ENCODE data around the gene CNPY2.
"Not testable (repeated sequence)": the region's sequence is repeated elsewhere in the genome, so short reads cannot be mapped to it uniquely, and the experiment has no call there.

CNPY2 gene

DNA sequence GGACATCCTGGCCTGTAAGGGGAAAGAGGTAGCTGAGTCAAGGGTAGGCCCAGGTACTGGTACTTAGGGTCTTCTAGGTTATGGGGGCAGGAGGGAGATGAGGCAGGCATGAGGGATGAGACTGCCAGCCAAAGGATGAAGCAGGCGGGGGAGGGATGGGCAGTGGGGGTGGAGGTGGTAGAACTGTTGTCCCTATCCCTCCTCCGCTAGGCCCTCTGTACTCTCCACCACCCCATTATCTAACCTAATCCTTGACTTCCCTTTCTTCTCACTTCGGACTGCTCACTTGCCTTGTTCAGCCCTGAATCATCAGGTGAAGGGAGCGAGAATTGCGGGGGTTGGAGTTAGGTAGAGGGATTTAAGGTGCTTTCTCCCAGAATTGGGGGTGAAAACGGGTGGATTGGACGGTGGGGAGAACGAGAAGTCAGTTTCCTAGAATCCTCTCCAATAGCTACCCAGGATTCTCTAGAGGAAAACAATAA, 17.4 kb upstream of the CNPY2 start:
- DNase-seq, result no peak

DNA sequence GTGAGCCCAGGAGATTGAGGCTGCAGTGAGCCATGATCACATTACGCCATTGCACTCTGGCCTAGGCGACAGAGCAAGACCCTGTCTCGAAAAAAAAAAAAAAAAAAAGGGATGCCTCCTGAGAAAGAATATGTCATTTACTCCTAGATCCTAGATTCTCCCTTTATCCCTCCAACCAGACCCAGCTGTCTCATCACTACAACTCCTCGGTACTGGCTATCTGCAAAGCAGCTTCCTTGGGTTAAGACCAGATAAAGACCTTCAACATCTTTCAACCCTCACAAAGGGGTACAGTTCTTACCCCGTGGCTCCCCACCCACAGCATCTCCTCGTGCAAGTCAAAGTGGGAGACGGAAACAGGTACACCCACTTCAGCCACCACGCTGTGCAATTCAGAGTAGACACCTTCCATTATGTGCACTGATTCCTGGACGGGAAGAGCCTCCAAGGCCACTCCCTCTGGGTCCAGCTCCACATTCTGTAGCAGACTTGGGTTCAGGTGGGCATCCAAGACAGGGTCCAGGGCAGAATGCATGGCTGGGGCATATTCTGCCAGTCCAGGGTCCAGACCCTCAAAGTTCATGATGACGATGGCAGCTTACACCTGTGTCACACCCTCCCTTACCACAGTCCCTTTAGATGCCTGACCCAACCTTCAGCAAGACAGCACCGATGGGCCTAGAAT, 16.9 kb upstream of the CNPY2 start:
- no peak for DNase-seq

DNA sequence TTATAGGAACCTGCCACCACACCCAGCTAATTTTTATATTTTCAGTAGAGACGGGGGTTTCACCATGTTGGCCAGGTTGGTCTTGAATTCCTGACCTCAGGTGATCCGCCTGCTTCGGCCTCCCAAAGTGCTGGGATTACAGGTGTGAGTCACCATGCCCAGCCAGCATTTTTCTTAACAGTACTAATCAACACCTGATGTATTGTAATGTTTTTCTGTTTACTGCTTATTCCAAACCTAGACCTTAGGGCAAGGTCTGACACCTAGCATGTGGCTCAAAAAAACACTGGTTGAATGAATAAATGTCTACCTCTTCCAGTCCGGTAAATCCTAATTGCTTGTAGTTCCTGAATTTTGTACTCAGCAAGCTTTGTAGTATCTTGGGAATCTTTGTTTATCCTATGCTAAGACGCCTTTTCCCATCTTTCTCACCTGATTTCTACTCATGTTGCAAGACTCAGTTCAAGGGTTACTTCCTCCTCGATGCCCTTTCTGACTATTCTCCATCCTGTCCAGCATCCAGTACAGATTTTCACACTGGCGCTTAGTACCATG, 15.2 kb upstream of the CNPY2 start:
- DNase-seq, result no peak

DNA sequence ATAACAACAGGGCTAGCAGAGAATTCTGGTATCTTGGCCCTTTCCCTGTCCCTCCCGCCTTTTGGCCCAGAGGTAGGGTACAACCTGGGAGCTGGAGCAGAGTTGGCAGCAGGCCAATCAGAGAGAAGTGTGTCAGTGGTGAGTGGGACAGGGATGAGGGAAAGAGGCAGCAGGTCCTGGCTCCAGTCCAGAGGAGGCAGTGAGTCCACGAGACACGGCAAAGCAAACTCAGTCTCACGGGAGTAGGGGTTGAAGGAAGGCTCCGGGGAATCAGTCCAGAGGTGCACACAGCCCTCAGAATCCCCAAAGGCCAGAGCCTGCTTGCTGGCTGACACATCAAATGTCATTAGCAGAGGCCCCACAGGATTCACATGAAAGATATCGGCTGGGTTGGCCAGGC, 10.7 kb upstream of the CNPY2 start:
- DNase-seq, result no peak

DNA sequence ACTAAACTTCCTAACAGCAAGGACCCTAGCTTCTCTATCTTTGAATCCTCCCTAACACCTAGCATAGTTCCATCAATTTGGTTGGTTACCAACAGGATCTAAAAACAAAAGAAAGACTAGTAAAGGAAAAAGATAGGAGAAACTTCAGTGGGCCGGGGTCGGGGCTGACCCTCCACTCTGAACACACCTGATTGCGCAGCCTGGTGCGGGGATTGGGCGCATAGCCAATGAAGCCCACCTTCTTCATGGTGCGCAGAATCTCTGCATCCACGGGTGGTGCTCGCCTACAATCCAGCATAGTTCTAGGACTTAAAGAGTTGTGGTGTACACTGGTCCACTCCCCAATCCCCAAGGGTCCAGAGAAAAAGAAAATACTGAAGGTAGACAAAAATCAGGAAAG, 10.3 kb upstream of the CNPY2 start:
- DNase-seq, result no peak

DNA sequence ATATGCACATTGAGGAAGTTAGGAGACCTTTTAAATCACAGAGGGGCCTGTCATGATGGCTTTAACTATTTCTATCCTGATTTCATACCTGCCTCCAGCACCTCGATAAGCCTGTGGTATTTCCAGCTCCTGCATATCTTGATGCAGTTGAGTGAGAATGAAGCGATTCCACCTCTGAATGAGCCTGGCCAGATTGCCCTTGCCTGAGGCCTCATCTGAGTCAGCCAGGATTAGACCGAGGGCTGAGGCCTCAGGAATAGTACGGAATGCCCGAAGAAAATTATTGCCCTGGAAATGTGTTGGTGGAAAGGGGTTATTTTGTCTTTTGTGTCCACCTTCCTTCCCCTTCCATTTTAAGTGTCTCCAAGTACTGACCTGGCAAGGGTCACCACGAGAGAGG, 8.4 kb upstream of the CNPY2 start:
- DNase-seq, result no peak

DNA sequence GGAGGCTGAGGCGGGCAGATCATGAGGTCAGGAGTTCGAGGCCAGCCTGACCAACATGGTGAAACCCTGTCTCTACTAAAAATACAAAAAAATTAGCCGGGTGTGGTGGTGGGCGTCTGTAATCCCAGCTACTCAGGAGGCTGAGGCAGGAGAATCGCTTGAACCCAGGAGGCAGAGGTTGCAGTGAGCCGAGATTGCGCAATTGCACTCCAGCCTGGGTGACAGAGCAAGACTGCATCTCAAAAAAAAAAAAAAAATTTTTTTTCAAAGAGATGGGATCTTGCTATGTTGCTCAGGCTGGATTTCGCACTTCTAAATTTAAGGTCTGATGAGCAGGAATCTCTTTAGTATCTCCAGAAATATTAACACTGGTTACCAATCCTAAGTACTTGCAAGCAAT, 5.8 kb upstream of the CNPY2 start:
- DNase-seq, result not testable (repeated sequence)

DNA sequence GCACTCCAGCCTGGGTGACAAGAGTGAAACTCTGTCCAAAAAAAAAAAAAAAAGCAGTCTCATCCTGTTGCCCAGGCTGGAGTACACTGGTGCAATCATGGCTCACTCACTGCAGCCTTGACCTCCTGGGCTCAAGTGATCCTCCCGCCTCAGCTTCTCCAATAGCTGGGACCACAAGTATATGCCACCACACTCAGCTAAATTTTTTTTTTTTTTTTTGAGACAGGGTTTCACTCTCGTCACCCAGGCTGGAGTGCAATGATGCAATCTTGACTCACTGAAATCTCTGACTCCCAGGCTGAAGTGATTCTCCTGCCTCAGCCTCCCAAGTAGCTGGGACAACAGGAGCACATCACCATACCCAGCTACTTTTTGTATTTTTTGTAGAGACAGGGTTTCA, 5.2 kb upstream of the CNPY2 start:
- DNase-seq, result no peak

DNA sequence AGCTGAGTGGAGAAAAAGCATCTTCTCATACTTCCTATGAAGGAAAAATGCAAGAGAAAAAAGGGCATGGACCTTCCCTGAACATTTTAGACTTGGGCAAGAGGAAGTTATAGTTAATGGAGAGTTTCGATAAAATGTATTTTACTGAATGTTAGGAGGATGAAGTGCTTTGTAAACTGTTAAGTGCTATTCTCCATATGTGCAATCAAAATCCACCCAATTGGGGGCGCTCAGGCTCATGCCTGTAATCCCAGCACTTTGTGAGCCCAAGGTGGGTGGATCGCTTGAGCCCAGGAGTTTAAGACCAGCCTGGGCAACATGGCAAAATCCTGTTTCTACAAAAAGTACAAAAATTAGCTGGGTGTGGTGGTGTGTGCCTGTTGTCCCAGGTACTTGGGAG, 1.9 kb upstream of the CNPY2 start:
- no peak for DNase-seq

DNA sequence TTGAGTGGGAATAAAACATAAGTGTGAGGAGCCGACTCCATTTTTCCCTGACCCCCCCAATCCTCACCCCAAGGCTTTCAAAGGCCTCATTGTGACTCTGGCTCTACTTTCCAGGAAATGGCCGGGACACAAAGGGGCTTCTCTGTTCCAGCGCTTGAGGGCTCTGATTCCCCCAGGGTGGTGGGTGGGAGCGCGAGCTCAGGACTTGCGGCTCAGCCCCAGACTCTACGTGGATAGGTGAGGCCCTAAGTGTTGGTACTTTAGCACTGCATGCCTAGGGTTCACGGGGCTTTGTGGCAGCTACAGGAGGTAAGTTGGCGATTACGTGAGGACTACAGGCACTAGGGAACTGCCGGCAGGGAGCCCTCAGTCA, 553 bp downstream of the CNPY2 start:
- no peak for DNase-seq

DNA sequence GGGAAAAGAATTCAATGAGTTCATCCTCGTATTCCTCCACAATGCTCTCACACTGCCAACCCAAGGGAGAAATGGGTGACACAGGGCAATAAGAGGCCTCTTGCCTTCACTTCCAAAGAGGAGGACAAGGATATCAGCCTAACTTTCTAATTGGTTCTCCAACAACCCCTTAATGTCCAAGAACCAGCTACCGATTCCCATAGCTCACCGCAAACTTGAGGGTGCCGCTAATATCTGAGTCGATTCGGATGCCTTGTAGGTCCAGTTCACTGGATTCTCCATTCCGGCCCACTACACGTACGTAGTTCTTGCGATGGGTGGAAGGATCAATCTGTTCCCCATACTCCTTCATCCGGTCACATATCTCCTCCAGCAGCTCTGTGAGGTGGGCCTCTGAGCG, 4.8 kb downstream of the CNPY2 start:
- DNase-seq, result no peak

DNA sequence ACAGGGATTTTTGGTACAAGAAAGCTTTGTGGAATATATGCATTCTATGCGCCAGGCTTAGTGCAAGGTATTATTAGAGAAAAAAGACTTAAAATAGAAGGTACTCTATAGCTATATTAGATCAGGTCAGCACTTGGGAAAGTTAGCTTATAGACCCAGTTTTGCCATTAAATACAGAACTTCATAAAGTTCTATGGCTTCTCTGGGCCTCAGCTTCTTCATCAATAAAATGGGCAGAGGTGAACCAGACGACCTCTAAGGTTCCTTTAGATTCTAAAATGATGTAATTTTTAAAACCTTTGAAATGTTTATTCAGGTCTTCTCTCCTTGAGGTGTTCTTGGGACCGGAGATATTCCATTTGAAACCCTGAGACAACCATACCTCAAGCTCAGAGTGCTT, 7.1 kb downstream of the CNPY2 start:
- no peak for DNase-seq

DNA sequence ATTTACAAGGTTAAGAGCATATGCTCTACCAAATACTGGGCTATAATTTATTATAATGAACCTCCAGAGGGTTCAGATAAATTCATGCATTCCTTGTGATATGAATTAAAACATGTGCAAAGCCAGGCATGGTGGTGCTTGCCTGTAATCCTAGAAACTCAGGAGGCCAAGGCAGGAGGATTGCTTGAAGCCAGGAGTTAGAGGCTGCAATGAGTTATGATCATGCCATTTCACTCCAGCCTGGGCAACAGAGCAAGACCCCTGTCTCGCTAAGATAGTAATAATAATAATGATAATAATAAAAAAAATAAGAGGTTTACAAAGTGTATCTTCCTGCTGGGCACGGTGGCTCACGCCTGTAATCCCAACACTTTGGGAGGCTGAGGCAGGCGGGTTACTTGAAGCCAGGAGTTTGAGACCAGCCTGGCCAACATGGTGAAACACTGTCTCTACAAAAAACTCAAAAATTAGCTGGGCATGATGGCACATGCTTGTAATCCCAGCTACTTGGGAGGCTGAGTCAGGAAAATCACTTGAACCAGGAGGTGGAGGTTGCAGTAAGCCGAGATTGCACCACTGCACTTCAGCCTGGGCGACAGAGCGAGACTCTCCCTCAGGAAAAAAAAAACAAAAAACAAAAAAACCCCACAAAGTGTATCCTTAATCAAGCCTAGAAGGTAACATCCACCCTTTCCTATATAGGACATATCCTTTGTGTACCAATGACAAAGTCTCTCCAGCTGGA, 8.4 kb downstream of the CNPY2 start:
- no peak for DNase-seq

DNA sequence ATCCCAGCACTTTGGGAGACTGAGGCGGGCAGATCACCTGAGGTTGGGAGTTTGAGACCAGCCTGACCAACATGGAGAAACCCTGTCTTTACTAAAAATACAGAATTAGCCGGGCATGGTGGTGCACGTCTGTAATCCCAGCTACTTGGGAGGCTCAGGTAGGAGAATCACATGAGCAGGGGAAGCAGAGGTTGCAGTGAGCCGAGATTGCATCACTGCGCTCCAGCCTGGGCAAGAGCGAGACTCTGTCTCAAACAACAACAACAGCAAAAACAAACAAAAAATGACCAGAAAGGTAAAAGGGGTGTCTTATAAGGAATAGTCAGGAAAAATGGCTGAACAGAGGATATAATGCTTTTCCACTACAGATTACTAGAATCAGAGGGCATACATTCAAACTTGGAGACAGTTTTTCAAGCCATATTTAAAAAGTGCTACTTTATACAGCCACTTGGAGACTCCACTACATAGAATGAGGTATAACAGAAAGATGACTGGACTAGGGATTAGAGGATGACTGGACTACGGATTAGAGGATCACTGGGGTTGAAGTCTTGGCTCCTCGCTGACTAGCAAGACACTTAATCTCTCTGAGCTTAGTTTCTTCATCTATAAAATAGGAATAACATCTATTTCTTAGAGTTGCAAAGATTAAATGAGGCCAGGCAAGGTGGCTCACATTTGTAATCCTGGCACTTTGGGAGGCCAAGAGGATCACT, 10.8 kb downstream of the CNPY2 start:
- no peak for DNase-seq

DNA sequence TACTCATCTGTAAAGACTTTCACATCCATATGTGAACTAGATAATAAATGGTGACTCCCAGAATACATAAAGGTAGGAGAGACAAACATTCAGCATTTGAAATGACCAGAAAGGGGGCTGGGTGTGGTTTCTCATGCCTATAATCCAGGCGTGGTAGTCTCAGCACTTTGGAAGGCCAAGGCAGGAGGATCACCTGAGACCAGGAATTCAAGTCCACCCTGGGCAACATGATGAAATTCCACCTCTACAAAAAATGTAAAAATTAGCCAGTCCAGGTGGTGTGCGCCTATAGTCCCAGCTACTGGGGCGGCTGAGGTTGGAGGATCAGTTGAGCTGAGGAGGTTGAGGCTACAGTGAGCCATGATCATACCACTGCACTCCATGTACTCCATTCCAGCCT, 11.5 kb downstream of the CNPY2 start:
- no peak for DNase-seq

DNA sequence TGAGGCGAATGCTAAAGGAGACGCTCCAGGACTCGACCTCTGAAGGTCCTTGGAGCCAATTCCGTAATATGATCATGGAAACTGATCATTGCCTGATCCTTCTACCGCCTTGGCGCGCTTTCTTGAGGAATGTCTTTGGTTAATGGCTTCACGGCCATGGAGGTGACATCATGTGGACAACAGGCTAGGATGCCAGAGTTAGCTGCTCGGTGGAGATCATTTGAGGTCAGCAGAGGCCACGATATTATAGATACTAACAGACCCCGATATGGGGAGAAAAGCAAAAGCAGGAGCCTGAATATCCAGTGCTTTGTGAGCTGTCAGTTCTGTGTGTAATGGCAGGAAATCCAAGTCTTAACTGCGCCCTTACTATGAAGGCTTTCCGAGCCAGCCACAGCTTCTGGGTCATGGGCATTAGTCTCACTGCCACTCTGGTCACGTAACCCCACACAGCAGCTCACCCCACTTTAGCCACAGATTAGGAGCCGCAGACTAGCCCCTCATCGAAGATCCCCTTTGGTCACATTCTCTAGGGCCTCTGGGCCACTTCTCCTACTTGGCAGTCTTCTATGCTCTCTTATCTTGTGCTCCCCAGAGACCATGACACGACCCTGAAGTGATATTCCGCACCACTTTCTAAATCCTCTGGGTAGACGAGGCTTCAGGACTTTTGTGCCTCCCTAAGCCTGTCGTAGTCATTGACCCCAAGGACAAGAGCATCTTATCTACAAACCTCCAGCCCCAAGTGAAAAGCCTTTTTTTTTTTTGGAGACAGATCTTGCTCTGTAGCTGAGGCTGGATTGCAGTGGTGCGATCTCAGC, 14.9 kb downstream of the CNPY2 start:
- no peak for DNase-seq

DNA sequence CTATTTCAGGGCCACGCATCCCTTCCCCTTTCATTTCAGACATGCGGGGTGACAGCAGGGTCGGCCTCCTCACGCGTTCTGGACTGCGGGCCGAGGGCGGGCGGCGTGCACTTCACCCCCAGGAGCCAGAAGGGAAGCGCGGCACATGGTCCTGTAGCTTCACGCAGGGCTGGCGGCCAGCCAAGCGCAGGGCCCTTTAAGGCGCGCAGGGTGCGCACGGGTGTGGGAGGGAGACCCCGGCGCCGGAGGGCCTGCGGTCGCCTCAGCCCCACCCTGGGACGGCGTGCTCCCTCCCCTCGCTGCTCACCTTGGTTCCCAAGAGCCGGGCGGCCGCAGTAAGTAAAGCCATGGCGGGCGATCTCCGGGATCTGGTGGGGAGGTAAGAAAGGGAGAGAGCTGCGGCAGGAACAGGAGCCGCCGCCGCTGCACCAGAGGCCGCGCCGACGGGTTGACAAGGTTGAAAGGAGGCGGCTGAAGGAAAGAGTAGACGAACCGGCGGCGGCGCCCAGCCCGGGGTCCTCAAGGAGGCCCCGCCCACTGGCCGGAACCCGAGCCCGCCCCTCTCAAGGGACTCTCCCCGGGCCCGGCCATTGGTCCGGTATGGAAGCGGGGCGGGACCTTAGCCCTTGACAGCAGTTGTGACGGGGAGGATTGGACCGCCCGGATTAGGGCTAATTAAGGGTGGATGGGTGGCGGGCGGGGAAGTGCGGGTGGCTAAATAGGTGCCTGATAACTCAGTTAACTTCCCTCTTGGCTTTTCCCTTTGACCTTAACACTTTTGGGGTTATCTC, 15.7 kb downstream of the CNPY2 start, which contains the start of gene CS:
TSS of gene CS (minus strand) at position 478 of the 791 bp plus-strand sequence. CDS start at position 349, 129 bp downstream.
- peak; percentile 80 for DNase-seq

DNA sequence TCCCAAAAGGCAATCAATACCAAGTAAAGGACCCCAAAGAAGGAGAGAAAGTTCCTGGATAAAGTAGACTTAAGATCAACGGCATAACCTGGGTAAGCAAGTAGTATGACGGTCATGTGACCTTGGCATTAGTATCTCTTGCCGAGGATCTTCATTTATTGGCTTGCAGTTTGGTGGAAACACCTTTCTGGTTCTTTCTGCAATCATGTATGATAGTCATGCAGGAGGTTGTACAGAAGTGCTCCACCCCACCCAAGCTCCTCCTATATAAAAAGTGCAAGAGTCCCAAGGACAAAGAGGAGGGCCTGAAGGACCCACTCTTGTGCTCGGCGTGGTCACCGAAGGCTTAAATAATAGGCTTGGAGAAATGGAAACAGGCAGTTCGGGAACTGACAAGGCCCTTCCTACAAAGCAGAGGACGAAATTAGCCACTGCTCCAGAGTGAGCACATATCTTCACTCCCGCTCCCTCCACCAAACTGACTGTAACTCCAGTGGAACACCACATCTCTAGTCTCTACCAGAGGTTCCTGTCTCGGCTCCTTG, 16.4 kb downstream of the CNPY2 start:
- no peak for DNase-seq

DNA sequence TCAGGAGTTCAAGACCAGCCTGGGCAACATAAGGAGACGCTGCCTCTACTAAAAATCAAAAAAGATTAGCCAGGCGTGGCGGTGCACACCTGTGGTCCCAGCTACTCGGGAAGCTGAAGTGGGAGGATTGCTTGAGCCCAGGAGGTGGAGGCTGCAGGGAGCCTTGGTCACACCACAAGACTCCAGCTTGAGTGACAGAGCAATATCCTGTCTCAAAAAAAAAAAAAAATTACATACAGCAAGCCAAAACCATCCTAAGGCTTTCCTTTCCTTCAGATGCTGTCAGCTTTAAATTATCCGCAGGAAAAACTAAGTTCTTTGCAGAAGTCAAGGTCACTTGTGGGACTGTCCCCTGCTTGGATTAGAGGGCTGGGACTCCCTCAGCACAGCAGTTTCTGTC, 17.0 kb downstream of the CNPY2 start:
- DNase-seq, result no peak

DNA sequence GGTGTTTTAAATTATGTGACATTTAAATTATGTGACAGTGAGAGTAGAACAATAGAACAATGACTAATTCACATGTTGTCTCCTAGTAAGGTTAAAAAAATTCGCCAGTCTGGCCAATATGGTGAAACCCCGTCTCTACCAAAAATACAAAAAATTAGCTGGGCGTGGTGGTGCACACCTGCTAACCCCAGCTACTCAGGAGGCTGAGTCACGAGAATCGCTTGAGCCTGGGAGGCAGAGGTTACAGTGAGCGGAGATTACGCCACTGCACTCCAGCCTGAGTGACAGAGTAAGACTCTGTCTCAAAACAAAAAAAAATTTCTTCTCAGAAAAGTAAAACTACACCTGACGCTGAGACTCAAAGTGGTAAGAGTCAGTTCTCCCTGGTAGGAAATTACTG, 18.4 kb downstream of the CNPY2 start:
- no peak for DNase-seq

DNA sequence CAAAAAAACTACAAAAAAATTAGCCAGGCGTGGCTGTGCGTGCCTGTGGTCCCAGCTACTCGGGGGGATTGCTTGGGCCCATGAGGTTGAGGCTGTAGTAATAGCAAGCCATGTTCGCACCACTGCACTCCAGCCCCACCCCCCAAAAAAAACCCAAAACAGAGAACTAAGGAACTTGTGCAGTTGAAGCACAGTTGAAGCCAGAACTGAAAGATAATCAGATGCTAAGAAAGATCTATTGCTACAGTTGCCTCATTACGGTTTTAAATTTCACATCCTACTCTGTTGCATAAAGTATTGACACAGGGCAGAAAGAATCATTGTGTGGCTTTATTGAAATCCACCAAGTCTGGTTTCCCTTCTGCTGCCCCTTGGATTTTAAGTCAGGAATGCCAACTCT, 19.5 kb downstream of the CNPY2 start:
- DNase-seq, result no peak

DNA sequence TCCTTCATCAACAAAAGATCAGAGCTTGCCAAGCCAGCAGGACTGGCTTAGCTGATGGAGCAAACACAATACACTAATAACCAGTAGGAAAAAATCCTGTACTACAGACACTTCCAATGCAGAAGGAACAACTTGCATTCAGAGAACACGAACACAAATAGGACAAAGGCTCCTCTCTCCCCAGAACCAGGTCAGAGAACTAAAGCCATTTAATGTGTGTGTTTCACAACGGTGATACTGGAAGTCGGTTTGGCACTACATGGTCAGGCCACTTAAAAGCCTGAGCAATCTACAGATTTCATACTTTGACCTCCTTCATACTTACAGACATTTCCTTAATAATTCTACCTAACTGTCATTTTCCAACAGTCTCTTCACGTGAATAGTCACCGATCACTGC, 22.0 kb downstream of the CNPY2 start:
- no peak for DNase-seq
